Right ventricle myocardium inferior (tissue), 1 donor: ENCODE measurements around the gene FHIT. TPM values are rescaled to one million over a fixed set of nuclear protein-coding genes. Genes with fewer than 3 reads are reported as not detected.

Experiments
- ATAC-seq: fragments of 200-7000 bp; cut with Tn5 transposase; one replicate; pipeline ENCODE4 v1.9.1; 2020; ENCODE audit warnings: mild to moderate bottlenecking, moderate library complexity
- DNase-seq: peaks from one replicate; pipeline ENCODE4 v3.0.0; 2021; ENCODE audit errors: missing footprints
- intact Hi-C: fragments of 100-400 bp; cut with DNase I; formaldehyde crosslinking; loops from one replicate; pipeline ENCODE4 v1.11.0; 2022
- total RNA-seq: library from RNA; stranded (reverse); fragmentation: NEBNext Ultra II Directional; extraction: Animal tissue kit (Norgen Biotek cat#: 25700); gene quantifications from one replicate; pipeline ENCODE4 v1.2.1, GENCODE V29; 2021
- donor health status: DM: no; HTN: yes; CAD: no; lungs with severe emphysema.

The FHIT gene
- total RNA-seq, 1 donor from 2014 or later, result 24.5 TPM

- intact Hi-C loops, result no loop called here
- ATAC-seq (peak; percentile 39), DNase-seq (no peak)
Observed at GRCh38 chr3:60399861-60400845, 851.1 kb downstream of the FHIT start.

- intact Hi-C loops, result no loop called here
- DNase-seq, result no peak
- ATAC-seq, result no peak
Observed at GRCh38 chr3:60399292-60399691, 852.0 kb downstream of the FHIT start.

GRCh38 chr3:60395173-60395762 lies 856.0 kb downstream of the FHIT start:
- ATAC-seq (no peak), DNase-seq (no peak)
- intact Hi-C loops, result no loop called here

GRCh38 chr3:60393946-60394345 lies 857.3 kb downstream of the FHIT start:
- intact Hi-C loops, result no loop called here
- no peak for DNase-seq
- no peak for ATAC-seq

- no peak for DNase-seq
- ATAC-seq, result no peak
- intact Hi-C loops, result no loop called here
Observed at GRCh38 chr3:60392501-60392900, 858.8 kb downstream of the FHIT start.

GRCh38 chr3:60391292-60391691 lies 860.0 kb downstream of the FHIT start:
- DNase-seq, result no peak
- ATAC-seq, result no peak
- intact Hi-C loops, result no loop called here

- ATAC-seq (no peak), DNase-seq (no peak)
- intact Hi-C loops, result no loop called here
Observed at GRCh38 chr3:60388731-60389130, 862.5 kb downstream of the FHIT start.

GRCh38 chr3:60386306-60386705 lies 864.9 kb downstream of the FHIT start:
- no peak for ATAC-seq
- intact Hi-C loops, result no loop called here
- DNase-seq, result no peak

- ATAC-seq (no peak), DNase-seq (no peak)
- intact Hi-C loops, result no loop called here
Observed at GRCh38 chr3:60384341-60384740, 866.9 kb downstream of the FHIT start.

GRCh38 chr3:60383345-60383744 lies 867.9 kb downstream of the FHIT start:
- intact Hi-C loops, result no loop called here
- DNase-seq (no peak), ATAC-seq (no peak)

GRCh38 chr3:60366486-60366885 lies 884.8 kb downstream of the FHIT start:
- DNase-seq (no peak), ATAC-seq (no peak)
- intact Hi-C loops, result no loop called here

- intact Hi-C loops, result no loop called here
- DNase-seq (no peak), ATAC-seq (no peak)
Observed at GRCh38 chr3:60365360-60365759, 885.9 kb downstream of the FHIT start.

- intact Hi-C loops, result no loop called here
- no peak for ATAC-seq
- no peak for DNase-seq
Observed at GRCh38 chr3:60364475-60364874, 886.8 kb downstream of the FHIT start.

GRCh38 chr3:60363817-60364216 lies 887.4 kb downstream of the FHIT start:
- no peak for ATAC-seq
- intact Hi-C loops, result no loop called here

GRCh38 chr3:60355825-60356224 lies 895.4 kb downstream of the FHIT start:
- DNase-seq (no peak), ATAC-seq (no peak)
- intact Hi-C loops, result no loop called here

More at GRCh38 chr3:60363817-60364216, 887.4 kb downstream of the FHIT start:
- DNase-seq, result no peak

GRCh38 chr3:60351481-60351880 lies 899.8 kb downstream of the FHIT start:
- DNase-seq, result no peak
- no peak for ATAC-seq
- intact Hi-C loops, result no loop called here

GRCh38 chr3:60344340-60344739 lies 906.9 kb downstream of the FHIT start:
- intact Hi-C loops, result no loop called here
- DNase-seq (no peak), ATAC-seq (no peak)

GRCh38 chr3:60343831-60344230 lies 907.4 kb downstream of the FHIT start:
- intact Hi-C loops, result no loop called here
- DNase-seq (no peak), ATAC-seq (no peak)

GRCh38 chr3:60339304-60339703 lies 911.9 kb downstream of the FHIT start:
- ATAC-seq (no peak), DNase-seq (no peak)
- intact Hi-C loops, result no loop called here

GRCh38 chr3:60337421-60337820 lies 913.8 kb downstream of the FHIT start:
- no peak for DNase-seq
- ATAC-seq, result no peak
- intact Hi-C loops, result no loop called here
